Colonic mucosa (tissue), 4 donors: ENCODE results near the gene CACYBP. TPM values are rescaled to one million over a fixed set of nuclear protein-coding genes. Genes with fewer than 3 reads are reported as not detected.

Source experiments
- DNase-seq: peaks from one replicate; pipeline ENCODE4 v3.0.0-alpha.2; 2020
- H3K27ac ChIP-seq: fragments of 200-600 bp; one replicate; pipeline ENCODE4 v1.8.0; 2021
- H3K27me3 ChIP-seq: fragments of 200-600 bp; one replicate; pipeline ENCODE4 v1.8.0; 2021
- H3K36me3 ChIP-seq: fragments of 200-600 bp; one replicate; pipeline ENCODE4 v1.8.0; 2021
- H3K4me1 ChIP-seq: fragments of 200-600 bp; one replicate; pipeline ENCODE4 v1.8.0; 2021; ENCODE audit warnings: mild to moderate bottlenecking
- H3K4me3 ChIP-seq: fragments of 200-600 bp; one replicate; pipeline ENCODE4 v1.8.0; 2021
- H3K9ac ChIP-seq, 2 donors: one replicate each; pipeline ENCODE4 v1.7.0; 2013; ENCODE audit warnings: control low read depth in 2 of 2, low read depth in 2 of 2, low read length in 2 of 2
- H3K9me3 ChIP-seq: fragments of 200-600 bp; one replicate; pipeline ENCODE4 v1.8.0; 2021
- intact Hi-C: fragments of 100-400 bp; cut with DNase I; formaldehyde crosslinking; loops from one replicate; pipeline ENCODE4 v1.14.1; 2022
- total RNA-seq, 2 donors: library from RNA; stranded (reverse); fragmentation: NEBNext Ultra II Directional in 1 of 2; extraction: Animal tissue kit (Norgen Biotek cat#: 25700) in 1 of 2; gene quantifications; one replicate each; pipeline ENCODE4 v1.2.1, GENCODE V29; 2021
- TF ChIP-seq, protein P1 (sequence below): fragments of 200-600 bp; IDR thresholded peaks from one replicate; pipeline ENCODE4 v1.8.0; 2022; ENCODE audit warnings: antibody characterized with exemption, mild to moderate bottlenecking
- donor health status: healthy.
- donor health status: DM: no; HTN: no; CAD: no.
- donor health status: DM: no; HTN: no; CAD: no.

The CACYBP gene
- total RNA-seq, 2 donors from 2014 or later, result 66.9 to 182 TPM

DNA sequence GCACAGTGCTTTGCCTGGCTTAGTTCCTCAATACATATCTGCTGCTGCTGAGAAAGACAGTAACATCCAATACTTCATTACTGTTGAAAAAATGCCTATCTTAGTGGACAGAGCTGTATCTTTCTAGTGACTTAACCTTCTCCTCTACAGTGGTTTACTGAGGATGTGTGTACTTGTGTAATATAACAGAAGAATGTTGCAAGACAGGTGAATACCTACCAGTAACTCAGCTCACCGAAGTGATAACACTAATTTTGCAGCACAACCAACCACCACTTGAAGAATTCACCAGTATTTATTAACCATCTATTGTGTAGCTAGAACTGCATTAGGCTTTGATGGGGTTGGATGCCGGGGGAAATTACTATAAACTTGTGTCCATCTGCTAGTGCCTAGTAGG lies 51.2 kb downstream of the CACYBP start:
- intact Hi-C loops, result no loop called here
- no peak overlapping the region for H3K27ac ChIP-seq

DNA sequence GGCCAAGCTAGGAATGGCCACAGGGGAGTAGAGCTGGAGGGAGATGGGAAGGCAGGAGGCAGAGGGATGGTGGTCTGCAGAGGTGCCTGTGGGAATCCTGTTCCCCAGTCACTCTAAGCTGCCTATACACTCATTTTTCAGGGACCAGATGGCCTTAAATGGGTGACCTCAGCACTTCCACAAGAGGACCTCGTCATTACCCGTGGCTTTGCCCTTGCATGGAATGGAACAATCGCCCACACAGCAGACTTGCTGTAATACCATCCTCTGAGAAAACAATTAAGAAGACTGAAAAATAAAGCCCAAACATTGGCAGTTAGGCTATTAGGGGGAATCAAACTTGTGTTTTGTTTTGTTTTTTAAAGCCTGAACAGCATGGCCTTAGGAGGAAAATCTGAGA lies 55.0 kb downstream of the CACYBP start:
- no peak overlapping the region for H3K4me3 ChIP-seq
- no peak overlapping the region for H3K9ac ChIP-seq
- intact Hi-C loops, result no loop called here
- no peaks in the 10 kb centered on the region for H3K27me3 ChIP-seq
- DNase-seq, result no peak
- H3K4me1 ChIP-seq, result no peaks in the 10 kb centered on the region
- no peak overlapping the region for H3K27ac ChIP-seq
- no peaks in the 10 kb centered on the region for H3K9me3 ChIP-seq
- no peaks in the 10 kb centered on the region for H3K36me3 ChIP-seq
- TF ChIP-seq, protein P1, sequence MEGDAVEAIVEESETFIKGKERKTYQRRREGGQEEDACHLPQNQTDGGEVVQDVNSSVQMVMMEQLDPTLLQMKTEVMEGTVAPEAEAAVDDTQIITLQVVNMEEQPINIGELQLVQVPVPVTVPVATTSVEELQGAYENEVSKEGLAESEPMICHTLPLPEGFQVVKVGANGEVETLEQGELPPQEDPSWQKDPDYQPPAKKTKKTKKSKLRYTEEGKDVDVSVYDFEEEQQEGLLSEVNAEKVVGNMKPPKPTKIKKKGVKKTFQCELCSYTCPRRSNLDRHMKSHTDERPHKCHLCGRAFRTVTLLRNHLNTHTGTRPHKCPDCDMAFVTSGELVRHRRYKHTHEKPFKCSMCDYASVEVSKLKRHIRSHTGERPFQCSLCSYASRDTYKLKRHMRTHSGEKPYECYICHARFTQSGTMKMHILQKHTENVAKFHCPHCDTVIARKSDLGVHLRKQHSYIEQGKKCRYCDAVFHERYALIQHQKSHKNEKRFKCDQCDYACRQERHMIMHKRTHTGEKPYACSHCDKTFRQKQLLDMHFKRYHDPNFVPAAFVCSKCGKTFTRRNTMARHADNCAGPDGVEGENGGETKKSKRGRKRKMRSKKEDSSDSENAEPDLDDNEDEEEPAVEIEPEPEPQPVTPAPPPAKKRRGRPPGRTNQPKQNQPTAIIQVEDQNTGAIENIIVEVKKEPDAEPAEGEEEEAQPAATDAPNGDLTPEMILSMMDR, result no peak

More for the DNA sequence above, 51.2 kb downstream of the CACYBP start:
- H3K9ac ChIP-seq, result no peak overlapping the region
- H3K27me3 ChIP-seq, result no peaks in the 10 kb centered on the region
- no peak overlapping the region for H3K4me3 ChIP-seq
- no peaks in the 10 kb centered on the region for H3K9me3 ChIP-seq
- no peaks in the 10 kb centered on the region for H3K36me3 ChIP-seq
- H3K4me1 ChIP-seq, result no peaks in the 10 kb centered on the region
- TF ChIP-seq, protein P1, result no peak
- no peak for DNase-seq

Other genes starting within 250 kb of the CACYBP start
- 10 to 100 TPM; 30.4 to 36.2 TPM for gene MRPS14, start 23.5 kb downstream of the CACYBP start, total RNA-seq
- gene TNN, start 67.9 kb downstream of the CACYBP start, total RNA-seq, result under 1 TPM; 0.07 to 0.13 TPM
- gene KIAA0040, start 192.8 kb downstream of the CACYBP start, total RNA-seq, result 10 to 100 TPM; 14.0 to 23.7 TPM